B cell (primary cell): ENCODE data around the gene GYPE.
"Not testable (repeated sequence)": the region's sequence is repeated elsewhere in the genome, so short reads cannot be mapped to it uniquely, and the experiment has no call there.

Experiments used
- CTCF ChIP-seq: fragments of 200-600 bp; IDR thresholded peaks from one replicate; pipeline ENCODE4 v1.8.0; 2022; ENCODE audit warnings: antibody characterized with exemption, mild to moderate bottlenecking
- EZH2 ChIP-seq: IDR thresholded peaks from 2 replicates; pipeline ENCODE4 v1.6.1; 2012; ENCODE audit warnings: borderline replicate concordance, low read depth, mild to moderate bottlenecking, moderate library complexity, low read length; ENCODE audit not compliant: insufficient read depth, poor library complexity, severe bottlenecking

DNA sequence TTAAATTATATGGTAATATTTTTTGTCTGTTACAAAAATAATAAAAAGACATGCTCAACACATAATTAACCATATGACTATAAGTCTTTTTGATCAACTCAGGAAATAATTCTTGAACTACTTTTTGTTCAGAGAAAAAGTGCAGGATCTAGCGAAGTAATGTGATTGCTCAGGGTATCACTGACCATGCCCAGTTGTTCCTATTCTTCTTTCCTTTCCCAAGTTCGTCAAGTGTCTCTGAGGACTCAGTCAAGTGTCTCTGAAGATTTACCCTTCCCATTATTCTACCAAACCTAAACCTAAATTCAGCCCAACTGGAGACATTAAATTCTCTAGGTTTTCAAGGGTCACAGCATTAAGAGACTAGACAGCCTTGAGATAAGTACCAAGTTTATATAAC, 5.5 kb upstream of the GYPE start:
- TF ChIP-seq CTCF, EZH2: not testable (repeated sequence)
